Osteoblast (primary cell): Measurements from ENCODE around the gene ZBTB39. TPM values are rescaled to one million over a fixed set of nuclear protein-coding genes. Genes with fewer than 3 reads are reported as not detected.
"Not testable (repeated sequence)": the region's sequence is repeated elsewhere in the genome, so short reads cannot be mapped to it uniquely, and the experiment has no call there.

Experiments
- DNase-seq: peaks from one replicate; pipeline ENCODE4 v3.0.0; 2011; ENCODE audit warnings: low spot score, mixed read lengths; ENCODE audit not compliant: insufficient read length; ENCODE audit errors: missing footprints
- H2AFZ ChIP-seq: 2 replicates; pipeline ENCODE4 v1.6.0; 2011; ENCODE audit warnings: mild to moderate bottlenecking, low read length
- H3K27ac ChIP-seq: 2 replicates; pipeline ENCODE4 v1.5.1; 2011; ENCODE audit warnings: mild to moderate bottlenecking, low read depth, low read length, moderate library complexity
- H3K27me3 ChIP-seq: 2 replicates; pipeline ENCODE4 v1.6.0; 2012; ENCODE audit warnings: mild to moderate bottlenecking, control low read depth, inconsistent platforms, low read length, moderate library complexity; ENCODE audit not compliant: insufficient read depth
- H3K36me3 ChIP-seq: 2 replicates; pipeline ENCODE4 v1.5.1; 2011; ENCODE audit warnings: mild to moderate bottlenecking, low read length, control low read depth, moderate library complexity; ENCODE audit not compliant: insufficient read depth
- H3K4me1 ChIP-seq: 2 replicates; pipeline ENCODE4 v1.5.1; 2011; ENCODE audit warnings: mild to moderate bottlenecking, low read length, control low read depth, moderate library complexity; ENCODE audit not compliant: insufficient read depth
- H3K4me2 ChIP-seq: 2 replicates; pipeline ENCODE4 v1.6.0; 2011; ENCODE audit warnings: mild to moderate bottlenecking, low read length; ENCODE audit not compliant: insufficient read depth
- H3K4me3 ChIP-seq: fragments of 200-600 bp; sonication (generic); 3 replicates; pipeline ENCODE4 v1.5.1; 2012; ENCODE audit warnings: mild to moderate bottlenecking, low read length, inconsistent platforms; ENCODE audit not compliant: insufficient read depth
- H3K79me2 ChIP-seq: 2 replicates; pipeline ENCODE4 v1.6.0; 2012; ENCODE audit warnings: mild to moderate bottlenecking, low read length, control low read depth, inconsistent platforms; ENCODE audit not compliant: insufficient read depth
- H3K9me3 ChIP-seq: 2 replicates; pipeline ENCODE4 v1.5.1; 2011; ENCODE audit warnings: low read depth, low read length, control low read depth
- H4K20me1 ChIP-seq: 2 replicates; pipeline ENCODE4 v1.6.0; 2012; ENCODE audit warnings: mild to moderate bottlenecking, low read length, control low read depth; ENCODE audit not compliant: insufficient read depth
- total RNA-seq: library from RNA; depleted of rRNA; stranded (reverse); fragments of >200 nt; gene quantifications from 2 replicates; pipeline ENCODE4 v1.2.3, GENCODE V29; 2012
- TF ChIP-seq, protein P1 (sequence below): IDR thresholded peaks from 2 replicates; pipeline ENCODE4 v1.5.1; 2011; ENCODE audit warnings: mild to moderate bottlenecking, low read depth, low read length, moderate library complexity; ENCODE audit errors: extremely low read depth

Gene ZBTB39
- 4.4 and 4.7 TPM in 2 replicates for total RNA-seq

DNA sequence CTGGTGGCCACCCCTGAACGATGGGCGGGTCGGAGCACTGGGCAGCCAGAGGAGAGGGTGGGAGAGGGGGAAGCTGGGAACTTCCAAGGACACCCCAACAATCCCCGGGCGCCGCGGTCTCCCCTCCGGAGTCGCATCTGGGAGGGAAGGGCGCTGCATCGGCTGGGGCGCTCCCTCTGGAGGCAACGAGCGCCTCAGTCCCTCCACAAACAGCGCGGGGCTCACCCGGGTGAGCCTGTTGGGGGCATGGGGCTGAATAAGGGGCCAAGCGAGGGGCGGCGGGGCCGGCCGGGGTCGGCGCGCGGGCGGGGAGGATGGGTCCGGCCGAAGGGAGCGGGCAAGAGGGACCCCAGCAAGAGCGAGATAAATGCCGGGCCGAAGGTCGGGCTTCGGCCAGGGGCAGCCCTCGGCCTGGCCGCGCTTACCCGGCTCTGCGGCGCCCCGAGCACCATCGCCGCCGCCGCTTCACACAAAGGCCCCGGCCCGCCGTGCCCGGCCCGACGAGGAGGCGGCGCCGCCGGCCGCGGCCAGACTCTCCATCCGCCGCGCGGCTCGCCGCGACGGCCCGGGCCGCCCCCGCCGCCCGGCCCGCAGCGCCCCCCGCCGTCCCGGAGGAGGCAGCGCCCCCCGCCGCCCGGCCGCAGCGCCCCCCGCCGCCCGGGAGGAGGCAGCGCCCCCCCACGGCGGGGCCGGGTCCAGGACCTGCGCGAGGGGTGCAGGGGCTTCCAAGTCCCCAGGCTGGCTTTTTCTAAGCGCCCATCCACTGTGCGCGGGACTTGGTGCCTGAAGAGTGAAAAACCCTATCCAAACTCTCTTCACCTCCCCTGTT, at the start of gene ZBTB39:
Gene ZBTB39, minus strand, starts transcription at position 567 of the 829 bp plus-strand sequence. CDS start 1,629 bp downstream, outside the sequence.
- peak; percentile 99 for DNase-seq
- Histone ChIP-seq H4K20me1 (peaks cover 12% of the 10 kb centered on the region), H3K27me3 (no peaks in the 10 kb centered on the region), H3K27ac (peak within 1 kb of the TSS; percentile 18), H2AFZ (peak within 1 kb of the TSS; percentile 90), H3K4me1 (peaks cover 23% of the 10 kb centered on the region), H3K79me2 (peaks cover 41% of the 10 kb centered on the region), H3K4me3 (peak within 1 kb of the TSS; percentile 82), H3K9me3 (no peaks in the 10 kb centered on the region), H3K4me2 (peak within 1 kb of the TSS; percentile 93), H3K36me3 (peaks cover 26% of the 10 kb centered on the region)
- TF ChIP-seq, protein P1, sequence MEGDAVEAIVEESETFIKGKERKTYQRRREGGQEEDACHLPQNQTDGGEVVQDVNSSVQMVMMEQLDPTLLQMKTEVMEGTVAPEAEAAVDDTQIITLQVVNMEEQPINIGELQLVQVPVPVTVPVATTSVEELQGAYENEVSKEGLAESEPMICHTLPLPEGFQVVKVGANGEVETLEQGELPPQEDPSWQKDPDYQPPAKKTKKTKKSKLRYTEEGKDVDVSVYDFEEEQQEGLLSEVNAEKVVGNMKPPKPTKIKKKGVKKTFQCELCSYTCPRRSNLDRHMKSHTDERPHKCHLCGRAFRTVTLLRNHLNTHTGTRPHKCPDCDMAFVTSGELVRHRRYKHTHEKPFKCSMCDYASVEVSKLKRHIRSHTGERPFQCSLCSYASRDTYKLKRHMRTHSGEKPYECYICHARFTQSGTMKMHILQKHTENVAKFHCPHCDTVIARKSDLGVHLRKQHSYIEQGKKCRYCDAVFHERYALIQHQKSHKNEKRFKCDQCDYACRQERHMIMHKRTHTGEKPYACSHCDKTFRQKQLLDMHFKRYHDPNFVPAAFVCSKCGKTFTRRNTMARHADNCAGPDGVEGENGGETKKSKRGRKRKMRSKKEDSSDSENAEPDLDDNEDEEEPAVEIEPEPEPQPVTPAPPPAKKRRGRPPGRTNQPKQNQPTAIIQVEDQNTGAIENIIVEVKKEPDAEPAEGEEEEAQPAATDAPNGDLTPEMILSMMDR: peak; percentile 37

- Histone ChIP-seq H3K4me3 (no peak overlapping the region), H3K4me1 (no peaks in the 10 kb centered on the region), H3K27ac (no peak overlapping the region), H3K9me3 (no peaks in the 10 kb centered on the region), H3K79me2 (no peaks in the 10 kb centered on the region), H3K4me2 (no peak overlapping the region), H3K27me3 (no peaks in the 10 kb centered on the region), H4K20me1 (no peaks in the 10 kb centered on the region), H2AFZ (no peak overlapping the region), H3K36me3 (peaks cover 40% of the 10 kb centered on the region)
- DNase-seq: no peak
- TF ChIP-seq, protein P1: no peak
Measured at GRCh38 chr12:57055824-57056223, 49.5 kb upstream of the ZBTB39 start.

DNA sequence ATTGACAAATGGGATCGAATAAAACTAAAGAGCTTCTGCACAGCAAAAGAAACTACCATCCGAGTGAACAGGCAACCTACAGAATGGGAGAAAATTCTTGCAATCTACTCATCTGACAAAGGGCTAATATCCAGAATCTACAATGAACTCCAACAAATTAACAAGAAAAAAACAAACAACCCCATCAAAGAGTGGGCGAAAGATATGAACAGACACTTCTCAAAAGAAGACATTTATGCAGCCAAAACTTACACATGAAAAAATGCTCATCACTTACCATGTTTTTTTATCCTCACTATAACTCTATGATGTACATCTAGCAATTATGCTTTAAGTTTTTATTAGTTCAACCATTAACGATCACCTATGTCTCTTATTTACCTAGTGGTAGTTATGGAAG, 47.6 kb upstream of the ZBTB39 start:
- not testable (repeated sequence) for H2AFZ ChIP-seq, H3K27me3 ChIP-seq, H3K27ac ChIP-seq, H3K9me3 ChIP-seq, H3K4me2 ChIP-seq, H3K79me2 ChIP-seq, DNase-seq, H3K4me1 ChIP-seq, H3K4me3 ChIP-seq, H4K20me1 ChIP-seq
- peaks cover 21% of the 10 kb centered on the region for H3K36me3 ChIP-seq

DNA sequence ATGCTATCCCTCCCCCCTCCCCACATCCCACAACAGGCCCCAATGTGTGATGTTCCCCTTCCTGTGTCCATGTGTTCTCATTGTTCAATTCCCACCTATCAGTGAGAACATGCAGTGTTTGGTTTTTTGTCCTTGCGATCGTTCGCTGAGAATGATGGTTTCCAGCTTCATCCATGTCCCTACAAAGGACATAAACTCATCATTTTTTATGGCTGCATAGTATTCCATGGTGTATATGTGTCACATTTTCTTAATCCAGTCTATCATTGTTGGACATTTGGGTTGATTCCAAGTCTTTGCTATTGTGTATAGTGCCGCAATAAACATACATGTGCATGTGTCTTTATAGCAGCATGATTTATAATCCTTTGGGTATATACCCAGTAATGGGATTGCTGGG, 46.8 kb upstream of the ZBTB39 start:
- peaks cover 14% of the 10 kb centered on the region for H3K36me3 ChIP-seq
- H3K9me3 ChIP-seq, DNase-seq: not testable (repeated sequence)

DNA sequence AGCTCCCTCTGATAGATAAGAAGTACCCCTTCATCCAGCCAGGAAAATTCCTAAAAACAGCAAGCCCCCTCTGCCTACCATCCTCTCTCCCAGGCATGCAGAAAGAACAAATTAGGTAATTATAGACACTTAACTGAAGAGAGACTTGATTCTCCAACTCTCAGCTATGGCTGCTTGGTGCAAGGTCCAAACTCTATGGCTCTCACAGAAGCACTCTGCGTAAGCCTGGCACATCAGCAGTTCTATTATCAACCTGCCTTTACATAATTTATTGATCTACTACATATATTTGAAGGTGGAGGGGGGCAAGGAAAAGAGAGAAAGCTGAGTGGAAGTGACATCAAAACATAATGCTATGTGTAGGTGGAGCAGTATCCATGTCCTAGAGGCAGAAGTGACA, 44.7 kb upstream of the ZBTB39 start:
- no peak overlapping the region for H3K4me3 ChIP-seq
- H3K4me1 ChIP-seq: peaks cover 10% of the 10 kb centered on the region
- no peak overlapping the region for H3K27ac ChIP-seq
- H3K27me3 ChIP-seq: peaks cover 7% of the 10 kb centered on the region
- no peak overlapping the region for H3K4me2 ChIP-seq
- no peaks in the 10 kb centered on the region for H3K36me3 ChIP-seq
- DNase-seq: no peak
- TF ChIP-seq, protein P1: no peak
- no peaks in the 10 kb centered on the region for H4K20me1 ChIP-seq
- H3K9me3 ChIP-seq: no peaks in the 10 kb centered on the region
- H3K79me2 ChIP-seq: no peaks in the 10 kb centered on the region
- H2AFZ ChIP-seq: no peak overlapping the region

More for the DNA sequence above, 46.8 kb upstream of the ZBTB39 start:
- not testable (repeated sequence) for H4K20me1 ChIP-seq, H3K4me3 ChIP-seq, H3K27me3 ChIP-seq, H3K79me2 ChIP-seq, H2AFZ ChIP-seq, H3K4me2 ChIP-seq, H3K4me1 ChIP-seq, H3K27ac ChIP-seq
